ENCODE results near the gene CCL8.

Gene CCL8

GRCh38 chr17:34287875-34288274 is 31.4 kb upstream of the CCL8 start:
- TF ChIP-seq, protein P1, sequence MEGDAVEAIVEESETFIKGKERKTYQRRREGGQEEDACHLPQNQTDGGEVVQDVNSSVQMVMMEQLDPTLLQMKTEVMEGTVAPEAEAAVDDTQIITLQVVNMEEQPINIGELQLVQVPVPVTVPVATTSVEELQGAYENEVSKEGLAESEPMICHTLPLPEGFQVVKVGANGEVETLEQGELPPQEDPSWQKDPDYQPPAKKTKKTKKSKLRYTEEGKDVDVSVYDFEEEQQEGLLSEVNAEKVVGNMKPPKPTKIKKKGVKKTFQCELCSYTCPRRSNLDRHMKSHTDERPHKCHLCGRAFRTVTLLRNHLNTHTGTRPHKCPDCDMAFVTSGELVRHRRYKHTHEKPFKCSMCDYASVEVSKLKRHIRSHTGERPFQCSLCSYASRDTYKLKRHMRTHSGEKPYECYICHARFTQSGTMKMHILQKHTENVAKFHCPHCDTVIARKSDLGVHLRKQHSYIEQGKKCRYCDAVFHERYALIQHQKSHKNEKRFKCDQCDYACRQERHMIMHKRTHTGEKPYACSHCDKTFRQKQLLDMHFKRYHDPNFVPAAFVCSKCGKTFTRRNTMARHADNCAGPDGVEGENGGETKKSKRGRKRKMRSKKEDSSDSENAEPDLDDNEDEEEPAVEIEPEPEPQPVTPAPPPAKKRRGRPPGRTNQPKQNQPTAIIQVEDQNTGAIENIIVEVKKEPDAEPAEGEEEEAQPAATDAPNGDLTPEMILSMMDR (IDR thresholded peaks at IDR 0.05; ENCODE audit: borderline replicate concordance, control extremely low read depth, extremely low read depth, insufficient read depth, missing control alignments): no peak
- DNase-seq (ENCODE audit: low spot score): no peak
- in situ Hi-C loops (cut with MboI; ENCODE audit: low sequenced_read_pairs, unreplicated experiment): no loop called here

- DNase-seq (ENCODE audit: low spot score): no peak
- in situ Hi-C loops (cut with MboI; ENCODE audit: low sequenced_read_pairs, unreplicated experiment): no loop called here
- TF ChIP-seq, protein P1 (IDR thresholded peaks at IDR 0.05; ENCODE audit: borderline replicate concordance, control extremely low read depth, extremely low read depth, insufficient read depth, missing control alignments): no peak
Observed at GRCh38 chr17:34290586-34290985, 28.6 kb upstream of the CCL8 start.

GRCh38 chr17:34291721-34292348 is 27.4 kb upstream of the CCL8 start:
- TF ChIP-seq, protein P1 (IDR thresholded peaks at IDR 0.05; ENCODE audit: borderline replicate concordance, control extremely low read depth, extremely low read depth, insufficient read depth, missing control alignments): no peak
- DNase-seq (ENCODE audit: low spot score): no peak

DNA sequence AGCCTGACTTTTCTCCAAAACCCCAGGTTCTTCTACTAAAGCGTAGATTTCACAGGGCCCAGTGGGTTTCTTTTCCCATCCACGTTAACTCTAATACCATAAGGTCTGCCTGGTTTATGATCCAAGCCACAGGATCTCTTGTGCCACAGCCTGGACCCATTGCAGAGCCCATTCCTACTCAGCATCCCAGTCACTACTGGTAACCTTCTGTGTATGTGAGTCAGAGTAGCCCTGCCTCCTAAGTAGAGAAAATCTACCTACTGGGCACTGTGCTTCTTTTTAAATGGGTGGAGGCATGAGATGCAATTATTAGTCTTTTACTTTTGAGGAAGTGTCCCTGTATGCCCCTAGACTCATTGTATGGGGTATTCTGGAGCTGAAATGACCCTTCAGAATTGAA is 20.2 kb upstream of the CCL8 start:
- TF ChIP-seq, protein P1 (IDR thresholded peaks at IDR 0.05; ENCODE audit: borderline replicate concordance, control extremely low read depth, extremely low read depth, insufficient read depth, missing control alignments): no peak
- DNase-seq (ENCODE audit: low spot score): no peak
- in situ Hi-C loops (cut with MboI; ENCODE audit: low sequenced_read_pairs, unreplicated experiment): no loop called here

More at GRCh38 chr17:34291721-34292348, 27.4 kb upstream of the CCL8 start:
- in situ Hi-C loops (cut with MboI; ENCODE audit: low sequenced_read_pairs, unreplicated experiment): no loop called here

DNA sequence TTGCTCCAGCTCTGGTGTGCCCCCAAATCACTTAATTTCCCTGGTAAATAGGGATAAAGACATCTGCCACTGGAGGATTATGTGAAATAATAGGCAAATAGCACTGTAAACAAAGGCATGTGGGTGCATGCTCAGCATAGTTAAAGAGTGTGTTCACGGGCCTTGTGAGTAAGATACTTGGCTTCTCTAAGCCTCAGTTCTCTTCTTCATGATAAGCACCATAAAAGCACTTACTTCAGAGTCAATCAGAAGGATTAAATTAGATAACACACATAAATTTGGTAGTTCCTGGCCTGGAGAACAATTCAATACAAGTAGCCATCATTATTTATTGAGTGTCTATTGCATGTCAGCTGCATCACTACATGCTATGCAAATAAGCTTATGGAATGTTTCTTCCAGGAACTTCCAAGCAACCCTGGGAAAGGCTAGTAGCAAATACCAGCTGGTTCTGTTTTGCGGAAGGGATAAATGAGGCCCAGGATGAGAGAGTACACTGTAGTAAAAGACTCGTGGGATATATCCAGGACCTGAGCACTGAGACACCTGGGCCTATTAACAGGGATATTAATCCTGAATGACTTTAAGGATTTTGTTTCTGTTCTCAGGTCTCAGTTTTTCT is 19.2 kb upstream of the CCL8 start:
- no peak for DNase-seq (ENCODE audit: low spot score)
- TF ChIP-seq, protein P1 (IDR thresholded peaks at IDR 0.05; ENCODE audit: borderline replicate concordance, control extremely low read depth, extremely low read depth, insufficient read depth, missing control alignments): no peak
- in situ Hi-C loops (cut with MboI; ENCODE audit: low sequenced_read_pairs, unreplicated experiment): no loop called here

GRCh38 chr17:34300652-34301370 is 18.4 kb upstream of the CCL8 start:
- in situ Hi-C loops (cut with MboI; ENCODE audit: low sequenced_read_pairs, unreplicated experiment): no loop called here
- TF ChIP-seq, protein P1 (IDR thresholded peaks at IDR 0.05; ENCODE audit: borderline replicate concordance, control extremely low read depth, extremely low read depth, insufficient read depth, missing control alignments): no peak
- DNase-seq (ENCODE audit: low spot score): no peak

Measured in GM13976 (cell line).